WTC11 (cell line): ENCODE data around the gene KCNJ1. TPM values are rescaled to one million over a fixed set of nuclear protein-coding genes. Genes with fewer than 3 reads are reported as not detected.

Experiments used
- ATAC-seq: fragments of 200-7000 bp; cut with Tn5 transposase; 2 replicates; pipeline ENCODE4 v1.10.0; 2021; ENCODE audit warnings: mild to moderate bottlenecking, moderate library complexity
- CTCF ChIA-PET: fragments of 300-600 bp; sonication (Branson Sonifier 250); formaldehyde crosslinking; loops from one replicate; lab custom pipeline; 2021; ENCODE audit warnings: antibody characterized with exemption; lab: Charles Lee
- POLR2A ChIA-PET: fragments of 350-600 bp; sonication (Branson Sonifier 250); formaldehyde crosslinking; loops from one replicate; lab custom pipeline; 2021; ENCODE audit warnings: antibody characterized with exemption; lab: Charles Lee
- DNase-seq: peaks from one replicate; pipeline ENCODE4 v3.0.0; 2021; ENCODE audit warnings: low spot score
- H3K27ac Mint-ChIP-seq: 2 replicates; pipeline ENCODE4 v1.8.0; 2021; ENCODE audit warnings: mixed read lengths
- H3K27me3 Mint-ChIP-seq: 2 replicates; pipeline ENCODE4 v1.8.0; 2021; ENCODE audit warnings: low read depth, mild to moderate bottlenecking, moderate library complexity, mixed read lengths
- H3K36me3 Mint-ChIP-seq: 2 replicates; pipeline ENCODE4 v1.8.0; 2021; ENCODE audit warnings: mixed read lengths
- H3K4me1 Mint-ChIP-seq: 2 replicates; pipeline ENCODE4 v1.8.0; 2022; ENCODE audit warnings: mixed read lengths
- H3K4me3 Mint-ChIP-seq: 2 replicates; pipeline ENCODE4 v1.8.0; 2021; ENCODE audit warnings: mild to moderate bottlenecking, moderate library complexity, mixed read lengths
- H3K9me3 Mint-ChIP-seq: 2 replicates; pipeline ENCODE4 v1.8.0; 2021; ENCODE audit warnings: mixed read lengths
- AFF4 ChIP-seq: sonication (generic); formaldehyde crosslinking; IDR thresholded peaks from 2 replicates; pipeline ENCODE4 v1.8.1; 2023; ENCODE audit warnings: mild to moderate bottlenecking, missing genetic modification reagents, borderline replicate concordance
- AR ChIP-seq: fragments of 250-450 bp; sonication (Bioruptor Pico); IDR thresholded peaks from 2 replicates; pipeline ENCODE4 v1.9.0; 2021; ENCODE audit warnings: mild to moderate bottlenecking
- CDX4 ChIP-seq: fragments of 250-450 bp; sonication (Bioruptor Pico); IDR thresholded peaks from 2 replicates; pipeline ENCODE4 v1.9.0; 2021; ENCODE audit warnings: moderate library complexity, mild to moderate bottlenecking, inconsistent platforms, borderline replicate concordance
- ETV6 ChIP-seq: sonication (generic); formaldehyde crosslinking; IDR thresholded peaks from 2 replicates; pipeline ENCODE4 v1.8.1; 2022; ENCODE audit warnings: mild to moderate bottlenecking, missing genetic modification reagents
- FOXP1 ChIP-seq: sonication (generic); formaldehyde crosslinking; IDR thresholded peaks from 2 replicates; pipeline ENCODE4 v1.8.0; 2022; ENCODE audit warnings: missing genetic modification reagents, mild to moderate bottlenecking, moderate library complexity, borderline replicate concordance
- FOXP4 ChIP-seq: sonication (generic); formaldehyde crosslinking; IDR thresholded peaks from 2 replicates; pipeline ENCODE4 v1.8.0; 2022; ENCODE audit warnings: mild to moderate bottlenecking, missing genetic modification reagents
- HMGXB4 ChIP-seq: sonication (generic); formaldehyde crosslinking; IDR thresholded peaks from 2 replicates; pipeline ENCODE4 v1.8.1; 2023; ENCODE audit warnings: mild to moderate bottlenecking, moderate library complexity, missing genetic modification reagents
- IRF1 ChIP-seq: sonication (generic); formaldehyde crosslinking; IDR thresholded peaks from 2 replicates; pipeline ENCODE4 v1.8.0; 2023; ENCODE audit warnings: missing genetic modification reagents
- JUN ChIP-seq: sonication (generic); formaldehyde crosslinking; IDR thresholded peaks from 2 replicates; pipeline ENCODE4 v1.8.0; 2023; ENCODE audit warnings: mild to moderate bottlenecking, missing genetic modification reagents
- KAT7 ChIP-seq: sonication (generic); formaldehyde crosslinking; IDR thresholded peaks from 2 replicates; pipeline ENCODE4 v1.8.1; 2023; ENCODE audit warnings: missing genetic modification reagents, mild to moderate bottlenecking, borderline replicate concordance
- MLX ChIP-seq: sonication (generic); formaldehyde crosslinking; IDR thresholded peaks from 2 replicates; pipeline ENCODE4 v1.8.1; 2023; ENCODE audit warnings: mild to moderate bottlenecking, missing genetic modification reagents, moderate library complexity
- MXD4 ChIP-seq: fragments of 250-450 bp; sonication (Bioruptor Pico); IDR thresholded peaks from 2 replicates; pipeline ENCODE4 v1.8.0; 2021; ENCODE audit warnings: mild to moderate bottlenecking, moderate library complexity, borderline replicate concordance
- MYBL2 ChIP-seq: sonication (generic); formaldehyde crosslinking; IDR thresholded peaks from 2 replicates; pipeline ENCODE4 v1.8.1; 2023; ENCODE audit warnings: mild to moderate bottlenecking, moderate library complexity, missing genetic modification reagents
- NR1H2 ChIP-seq: sonication (generic); formaldehyde crosslinking; IDR thresholded peaks from 2 replicates; pipeline ENCODE4 v1.9.0; 2021; ENCODE audit warnings: mild to moderate bottlenecking, moderate library complexity, missing genetic modification reagents
- PRDM15 ChIP-seq: sonication (generic); formaldehyde crosslinking; IDR thresholded peaks from 2 replicates; pipeline ENCODE4 v1.8.0; 2022; ENCODE audit warnings: missing genetic modification reagents
- TEAD4 ChIP-seq: sonication (generic); formaldehyde crosslinking; IDR thresholded peaks from 2 replicates; pipeline ENCODE4 v1.8.0; 2022; ENCODE audit warnings: mild to moderate bottlenecking, missing genetic modification reagents
- ZNF121 ChIP-seq: sonication (generic); formaldehyde crosslinking; IDR thresholded peaks from 2 replicates; pipeline ENCODE4 v1.8.0; 2023; ENCODE audit warnings: missing genetic modification reagents
- ZNF396 ChIP-seq: fragments of 250-450 bp; sonication (Bioruptor Pico); IDR thresholded peaks from 2 replicates; pipeline ENCODE4 v1.8.0; 2021; ENCODE audit warnings: mild to moderate bottlenecking, moderate library complexity, borderline replicate concordance
- total RNA-seq: library from RNA; stranded (reverse); gene quantifications from 3 replicates; pipeline ENCODE4 v1.2.3, GENCODE V29; 2021

Gene KCNJ1
- total RNA-seq, 1 experiment from 2014 or later = 0.24 TPM

GRCh38 chr11:128882451-128882850, 15.4 kb upstream of the KCNJ1 start:
- no peak overlapping the region for H3K4me3 Mint-ChIP-seq
- ChIA-PET CTCF (interaction anchor here (0.9 to 3.0 kb wide), 4 partner anchors 8 to 75 kb away, joined by 3 to 18 read pairs (median 5); no protein-coding TSS in a partner anchor), POLR2A (interaction anchor here (0.6 kb wide), 1 partner anchor 46 kb away, joined by 3 read pairs; no protein-coding TSS in a partner anchor)
- H3K4me1 Mint-ChIP-seq = peaks cover 20% of the 10 kb centered on the region
- H3K36me3 Mint-ChIP-seq = no peaks in the 10 kb centered on the region
- H3K9me3 Mint-ChIP-seq = no peaks in the 10 kb centered on the region
- peaks cover 61% of the 10 kb centered on the region for H3K27me3 Mint-ChIP-seq
- TF ChIP-seq MXD4 (CRISPR knock-in tag) = no peak
- TF ChIP-seq IRF1 (CRISPR knock-in tag) = no peak
- no peak for TF ChIP-seq MLX (CRISPR knock-in tag)
- no peak for TF ChIP-seq MYBL2 (CRISPR knock-in tag)
- no peak for TF ChIP-seq KAT7 (CRISPR knock-in tag)
- TF ChIP-seq ZNF121 (CRISPR knock-in tag) = no peak
- no peak for TF ChIP-seq FOXP1 (CRISPR knock-in tag)
- no peak for TF ChIP-seq ZNF396 (CRISPR knock-in tag)
- TF ChIP-seq AFF4 = no peak
- DNase-seq (no peak), ATAC-seq (no peak)
- H3K27ac Mint-ChIP-seq = no peak overlapping the region

- DNase-seq (no peak), ATAC-seq (no peak)
- Mint-ChIP-seq H3K4me1 (peaks cover 10% of the 10 kb centered on the region), H3K9me3 (no peaks in the 10 kb centered on the region), H3K4me3 (no peak overlapping the region), H3K27me3 (peaks cover 60% of the 10 kb centered on the region), H3K27ac (no peak overlapping the region), H3K36me3 (no peaks in the 10 kb centered on the region)
- ChIA-PET CTCF (interaction anchor here (1.0 to 3.0 kb wide), 9 partner anchors 9 to 707 kb away, joined by 3 to 18 read pairs (median 5); partner anchors contain the start of gene TP53AIP1), POLR2A (no interaction called here)
- no peak for TF ChIP-seq MXD4 (CRISPR knock-in tag)
- TF ChIP-seq JUN (CRISPR knock-in tag) = no peak
- TF ChIP-seq HMGXB4 = no peak
- TF ChIP-seq AR = no peak
- TF ChIP-seq TEAD4 (CRISPR knock-in tag) = no peak
- TF ChIP-seq ETV6 (CRISPR knock-in tag) = no peak
- TF ChIP-seq FOXP4 (CRISPR knock-in tag) = no peak
- TF ChIP-seq CDX4 (CRISPR knock-in tag) = no peak
- no peak for TF ChIP-seq NR1H2 (CRISPR knock-in tag)
- TF ChIP-seq FOXP1 (CRISPR knock-in tag) = no peak
- TF ChIP-seq PRDM15 (CRISPR knock-in tag) = no peak
These were observed 14.1 kb upstream of the KCNJ1 start for GRCh38 chr11:128881221-128881620.
